ENCODE results near the gene MEGF6. TPM values are rescaled to one million over a fixed set of nuclear protein-coding genes. Genes with fewer than 3 reads are reported as not detected.

MEGF6 gene
- total and polyA plus RNA-seq, 2 of the 8 experiments (the other 6 are each of a cell fraction or from before 2014, with no cell fraction given) = 4.1 to 14.8 TPM

GRCh38 chr1:3585940-3586568 is 25.3 kb downstream of the MEGF6 start:
- Histone ChIP-seq H2BK20ac (ENCODE audit: low read length) (no peak overlapping the region), H4K8ac (ENCODE audit: extremely low read depth, insufficient read depth, low read length) (no peak overlapping the region), H3K9ac (replicated peaks in 1 of 4; ENCODE audit: extremely low read depth in 1 of 4, low read depth in 3 of 4, low read length in 3 of 4) (no peak overlapping the region; a peak in 1 of 7 replicates), H4K5ac (ENCODE audit: insufficient read length, low read depth, low read length) (no peak overlapping the region), H3K9me3 (ENCODE audit: insufficient read depth in 2 of 2, low read depth in 1 of 2, low read length in 1 of 2) (peaks cover 11 to 12% of the 10 kb centered on the region in 2 experiments; a peak in 2 of 4 replicates), H4K91ac (replicated peaks; ENCODE audit: insufficient read length, low read length) (no peak overlapping the region), H2AFZ (ENCODE audit: low read length) (no peak overlapping the region), H3K56ac (replicated peaks; ENCODE audit: insufficient read length, low read depth, low read length) (no peak overlapping the region), H3K27me3 (replicated peaks in 1 of 4; ENCODE audit: control insufficient read depth in 3 of 4, extremely low read depth in 1 of 4, insufficient read depth in 3 of 4, low read length in 3 of 4) (no peaks in the 10 kb centered on the region), H3K4me2 (ENCODE audit: insufficient read depth in 1 of 2, low read depth in 2 of 2, low read length in 2 of 2) (no peak overlapping the region), H2BK5ac (ENCODE audit: low read depth, low read length) (peak overlapping the region; percentile 27; the same call in 1 of the 2 replicates), H3K14ac (ENCODE audit: insufficient read length) (no peak overlapping the region), H2BK120ac (replicated peaks; ENCODE audit: low read depth, low read length) (no peak overlapping the region), H3K23ac (ENCODE audit: insufficient read length) (peak overlapping the region; percentile 72), H3K79me1 (ENCODE audit: low read depth, low read length) (no peaks in the 10 kb centered on the region), H3K79me2 (ENCODE audit: control insufficient read depth in 1 of 2, insufficient read depth in 2 of 2, low read length in 2 of 2) (no peaks in the 10 kb centered on the region), H3K36me3 (ENCODE audit: control insufficient read depth in 2 of 4, insufficient read depth in 4 of 4, low read length in 3 of 4) (no peaks in the 10 kb centered on the region; a peak in 1 of 8 replicates), H4K20me1 (replicated peaks in 1 of 2; ENCODE audit: control insufficient read depth in 1 of 2, insufficient read depth in 2 of 2, low read length in 2 of 2) (peaks cover 0 to 4% of the 10 kb centered on the region in 2 experiments), H2BK15ac (ENCODE audit: low read length) (peak overlapping the region; percentile 25; the same call in 1 of the 2 replicates), H3K27ac (ENCODE audit: low read depth, low read length) (no peak overlapping the region), H3K23me2 (ENCODE audit: low read depth, low read length) (0 out of 2 replicates have a peak, but pooled peaks cover 3% of the 10 kb centered on the region), H3K18ac (ENCODE audit: extremely low read depth, low read length) (no peak overlapping the region), H2BK12ac (ENCODE audit: low read depth, low read length) (peak overlapping the region; percentile 53; the same call in 1 of the 2 replicates), H3K4me1 (replicated peaks in 1 of 4; ENCODE audit: control insufficient read depth in 3 of 4, insufficient read depth in 4 of 4, low read length in 3 of 4) (peaks cover 0 to 4% (median 3%) of the 10 kb centered on the region in 4 experiments; a peak in 4 of 7 replicates), H2AK5ac (ENCODE audit: low read depth, low read length) (peak overlapping the region; percentile 83; the same call in 1 of the 2 replicates), H3K4me3 (ENCODE audit: extremely low read depth in 1 of 4, insufficient read depth in 2 of 4, low read depth in 3 of 4, low read length in 4 of 4) (no peak overlapping the region), H3K4ac (replicated peaks; ENCODE audit: insufficient read length, low read depth, low read length) (no peak overlapping the region)
- no peak for FAIRE-seq
- POLR2A ChIA-PET (ENCODE audit: partially characterized antibody) = interaction anchor here (1.5 kb wide), 1 partner anchor 15 kb away, joined by 3 read pairs; no protein-coding TSS in a partner anchor
- DNase-seq (ENCODE audit: low read depth in 1 of 2, low spot score in 2 of 2) = no peak
- CTCF ChIA-PET (ENCODE audit: partially characterized antibody) = interaction anchor here (1.3 to 9.7 kb wide), 8 partner anchors 14 to 133 kb away, joined by 3 to 132 read pairs (median 7); partner anchors contain the start of genes MEGF6 and TPRG1L
- 92% methylated on average over 19 of the region's 19 CpGs; no CpG with 5 or more reads in 1 of the 2 experiments for WGBS, 2 experiments (ENCODE audit: extremely low coverage in 1 of 2, insufficient coverage in 1 of 2, insufficient read length in 1 of 2, insufficient replicate concordance in 2 of 2, low coverage in 1 of 2, low lambda C conversion rate in 2 of 2, missing lambda C conversion rate in 1 of 2)
- TF ChIP-seq SIX5 (IDR thresholded peaks at IDR 0.05; ENCODE audit: low read depth, low read length) = no peak
- TF ChIP-seq NRF1 (IDR thresholded peaks at IDR 0.05; ENCODE audit: low read depth, low read length) = no peak
- no peak for TF ChIP-seq BACH1 (IDR thresholded peaks at IDR 0.05; ENCODE audit: low read length)
- no peak for TF ChIP-seq SUZ12 (IDR thresholded peaks at IDR 0.05; ENCODE audit: low read length)
- no peak for TF ChIP-seq FOSL1 (IDR thresholded peaks at IDR 0.05; ENCODE audit: insufficient read depth, low read depth, low read length)

Data from H1 (cell line).